ENCODE measurements around the gene RECQL5.
A peak's percentile ranks its signal among the peaks of the same experiment; 100 is the strongest.
"Not testable (repeated sequence)": the region's sequence is repeated elsewhere in the genome, so short reads cannot be mapped to it uniquely, and the experiment has no call there.

The RECQL5 gene

DNA sequence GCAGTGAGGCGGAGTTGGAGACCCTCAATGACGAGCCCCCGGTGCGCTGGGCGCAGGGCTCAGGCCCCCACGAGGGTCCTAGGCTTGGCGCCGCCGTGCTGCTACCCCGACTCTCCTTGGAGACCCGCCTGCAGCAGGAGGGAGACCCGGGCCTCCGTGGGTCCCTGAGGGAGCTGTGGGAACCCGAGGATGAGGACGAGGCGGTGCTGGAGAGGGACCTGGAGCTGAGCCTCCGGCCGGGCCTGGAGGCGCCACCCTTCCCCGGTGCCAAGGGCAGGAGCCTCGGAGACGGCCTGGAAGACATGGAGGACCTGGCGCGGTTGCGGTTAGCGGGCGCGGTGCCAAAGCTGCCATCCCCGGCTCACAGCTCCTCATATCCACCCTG lies 77.0 kb downstream of the RECQL5 start:
- no peak for DNase-seq

DNA sequence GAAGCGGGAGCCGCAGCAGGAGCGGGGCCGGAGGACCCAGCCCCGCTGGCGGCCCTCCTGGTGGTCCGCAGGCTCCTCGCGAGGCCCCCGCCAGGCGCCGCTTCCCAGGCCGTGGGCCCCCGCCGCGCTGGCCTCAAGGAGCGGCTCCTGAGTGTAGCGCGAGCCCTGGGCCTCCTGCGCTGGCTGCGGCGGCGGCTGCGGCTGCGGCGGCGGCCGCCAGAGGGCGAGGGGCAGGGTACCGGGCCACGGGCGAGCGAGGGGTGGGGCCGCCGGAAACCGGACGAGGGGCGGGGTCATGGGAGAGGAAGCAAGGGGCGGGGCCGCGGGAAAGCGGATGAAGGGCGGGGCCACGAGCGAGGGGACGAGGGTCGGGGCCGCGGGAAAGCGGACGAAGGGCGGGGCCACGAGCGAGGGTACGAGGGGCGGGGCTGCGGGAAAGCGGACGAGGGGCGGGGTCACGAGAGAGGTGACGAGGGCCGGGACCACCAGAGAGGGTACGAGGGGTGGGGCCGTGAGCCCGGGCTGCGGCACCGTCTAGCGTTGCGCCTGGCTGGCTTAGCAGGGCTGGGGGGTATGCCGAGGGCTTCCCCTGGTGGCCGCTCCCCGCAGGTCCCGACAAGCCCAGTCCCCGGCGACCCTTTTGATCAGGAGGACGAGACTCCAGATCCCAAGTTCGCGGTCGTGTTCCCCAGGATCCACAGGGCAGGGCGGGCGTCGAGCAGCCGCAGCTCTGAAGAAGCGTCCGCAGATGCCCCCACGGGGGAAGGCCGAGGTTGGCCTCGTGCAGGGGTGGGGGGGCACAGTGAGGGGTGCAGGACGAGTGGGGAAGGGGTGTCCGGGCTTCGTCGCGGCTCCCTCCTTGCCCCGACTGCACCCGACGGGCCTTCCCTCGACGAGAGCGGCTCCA lies 77.7 kb downstream of the RECQL5 start:
- peak; percentile 95 to 96 for DNase-seq

DNA sequence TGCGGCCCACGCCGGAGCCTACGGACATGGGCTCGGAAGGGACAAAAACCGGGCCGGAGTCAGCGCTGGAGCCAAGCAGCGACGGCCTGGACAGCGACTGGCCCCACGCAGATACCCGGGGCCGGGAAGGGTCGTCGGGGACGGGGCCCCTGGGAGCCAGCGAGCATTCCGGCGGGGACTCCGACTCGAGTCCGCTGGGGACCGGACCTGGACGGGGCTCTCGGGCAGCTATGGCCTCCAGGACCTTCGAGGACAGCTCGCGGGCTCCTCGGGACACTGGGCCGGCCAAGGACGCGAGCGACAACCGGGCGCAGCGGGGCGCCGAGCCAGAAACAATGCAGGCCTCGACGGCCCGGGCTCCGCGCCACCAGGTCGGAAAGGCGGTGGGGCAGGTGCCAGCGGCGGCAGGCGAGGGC lies 78.3 kb downstream of the RECQL5 start:
- DNase-seq, result no peak

DNA sequence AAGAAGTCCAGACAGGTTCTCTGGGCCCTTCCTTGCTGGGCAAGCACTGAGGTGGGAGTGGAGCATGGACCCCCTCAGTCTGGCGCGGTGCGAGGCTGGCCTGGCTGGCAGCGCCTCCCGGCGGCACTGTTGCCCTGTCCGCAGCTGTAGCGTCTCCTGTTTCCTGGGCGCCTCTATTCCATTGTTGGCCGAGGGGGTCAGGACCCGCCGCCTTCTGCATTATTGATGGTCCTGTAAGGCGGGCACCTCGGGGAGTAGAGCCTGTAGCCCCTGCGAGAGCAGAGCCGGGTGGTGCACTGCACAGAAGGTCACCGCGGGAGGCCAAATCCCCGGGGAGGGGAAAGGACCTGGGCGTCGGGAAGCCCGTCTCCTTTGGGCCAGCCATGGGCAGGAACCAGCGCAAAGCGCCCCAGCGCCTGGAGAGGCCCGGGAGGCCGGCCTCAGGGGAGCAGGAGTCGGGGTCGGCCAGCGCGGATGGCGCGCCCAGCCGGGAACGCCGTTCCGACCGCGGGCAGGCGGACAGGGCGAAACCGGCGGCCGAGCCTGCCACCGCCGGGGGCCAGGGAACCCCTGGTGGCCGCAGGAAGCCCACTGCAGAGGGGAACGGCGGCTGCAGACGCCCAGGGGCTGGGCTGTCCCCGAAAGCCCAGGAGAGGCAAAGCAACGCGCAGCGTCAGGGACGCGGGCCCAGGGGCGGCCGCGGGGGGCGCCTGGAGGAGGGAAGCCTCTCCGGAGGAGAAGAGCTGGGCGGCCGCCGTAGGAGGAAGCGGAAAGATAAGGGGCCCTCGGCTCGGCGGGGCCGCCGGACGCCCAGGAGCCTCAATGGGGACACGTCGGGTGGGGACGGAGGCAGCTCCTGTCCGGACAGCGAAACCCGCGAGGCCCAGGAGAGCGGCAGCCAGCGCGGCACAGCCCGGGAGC lies 79.0 kb downstream of the RECQL5 start, which contains the start of gene MYO15B:
Gene MYO15B (plus strand): TSS at position 126 of the 921 bp plus-strand sequence. CDS start 258 bp downstream, at position 384.
- peak; percentile 73 to 78 for DNase-seq

DNA sequence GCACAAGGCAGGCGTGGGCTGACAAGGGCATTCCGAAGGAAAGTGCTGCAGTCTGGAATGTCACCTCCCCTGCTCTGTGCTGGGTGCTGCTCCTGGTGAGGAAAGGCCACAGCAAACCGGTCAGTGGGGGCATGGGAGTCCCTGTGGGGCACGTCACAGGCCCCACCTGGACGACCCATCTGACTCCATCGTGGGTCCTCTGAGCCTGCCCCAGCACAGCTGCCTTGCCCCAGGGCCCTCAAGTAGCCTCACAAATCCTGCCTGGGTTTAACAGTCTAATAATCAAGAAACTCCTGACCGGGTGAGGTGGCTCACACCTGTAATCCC lies 82.1 kb downstream of the RECQL5 start:
- no peak for DNase-seq

DNA sequence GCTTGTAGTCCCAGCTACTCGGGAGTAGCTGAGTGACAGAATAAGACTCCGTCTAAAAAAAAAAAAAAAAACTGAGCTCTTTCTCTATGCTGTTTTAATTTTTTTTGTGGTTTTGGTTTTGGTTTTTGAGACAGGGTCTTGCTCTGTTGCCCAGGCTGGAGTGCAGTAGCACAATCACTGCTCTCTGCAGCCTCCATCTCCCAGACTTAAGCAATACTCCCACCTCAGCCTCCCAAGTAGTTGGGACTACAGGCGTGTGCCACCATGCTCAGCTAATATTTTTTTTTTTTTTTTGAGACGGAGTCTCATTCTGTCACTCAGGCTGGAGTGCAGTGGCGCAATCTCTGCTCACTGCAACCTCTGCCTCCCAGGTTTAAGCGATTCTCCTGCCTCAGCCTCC lies 83.8 kb downstream of the RECQL5 start:
- not testable (repeated sequence) for DNase-seq

DNA sequence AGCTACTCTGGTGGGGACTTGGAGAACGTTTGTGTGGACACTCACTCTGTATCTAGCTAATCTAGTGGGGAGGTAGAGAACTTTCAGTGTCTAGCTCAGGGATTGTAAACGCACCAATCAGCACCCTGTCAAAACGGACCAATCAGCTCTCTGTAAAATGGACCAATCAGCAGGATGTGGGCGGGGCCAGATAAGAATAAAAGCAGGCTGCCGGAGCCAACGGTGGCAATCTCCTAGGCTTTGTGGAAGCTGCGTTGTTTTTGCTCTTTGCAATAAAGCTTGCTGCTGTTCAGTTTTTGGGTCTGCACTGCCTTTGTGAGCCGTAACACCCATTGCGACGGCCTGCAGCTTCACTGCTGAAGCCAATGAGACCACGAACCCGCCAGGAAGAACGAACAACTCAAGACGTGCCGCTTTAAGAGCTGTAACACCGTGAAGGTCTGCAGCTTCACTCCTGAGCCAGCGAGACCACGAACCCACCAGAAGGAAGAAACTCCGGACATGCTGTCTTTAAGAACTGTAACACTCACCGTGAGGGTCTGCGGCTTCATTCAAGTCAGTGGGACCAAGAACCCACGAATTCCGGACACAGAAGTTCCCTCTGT lies 85.7 kb downstream of the RECQL5 start:
- DNase-seq, result peak; percentile 79
